Caco-2 (cell line): ENCODE results near the gene UBR3. TPM values are rescaled to one million over a fixed set of nuclear protein-coding genes. Genes with fewer than 3 reads are reported as not detected.

Experiments used
- BruUV-seq: library from RNA; stranded (reverse); fragments of 400-500 nt; replicated peaks from 2 replicates; lab custom pipeline; 2021; lab: Mats Ljungman, UMichigan
- CTCF ChIA-PET: fragments of 300-600 bp; sonication (Branson Sonifier 250); formaldehyde crosslinking; loops from one replicate; lab custom pipeline; 2022; ENCODE audit warnings: antibody characterized with exemption; lab: Charles Lee
- POLR2A ChIA-PET: fragments of 300-600 bp; sonication (Branson Sonifier 250); formaldehyde crosslinking; loops from one replicate; lab custom pipeline; 2022; ENCODE audit warnings: antibody characterized with exemption; lab: Charles Lee
- DNase-seq, 2 experiments: peaks; one replicate each; pipeline versions ENCODE4 v3.0.0 to v3.0.0-alpha.2; 2020 to 2022
- H3K27me3 ChIP-seq: replicated peaks from 2 replicates; pipeline ENCODE4 v1.6.0; 2011; ENCODE audit warnings: low read length; ENCODE audit not compliant: control insufficient read depth, insufficient read depth
- H3K36me3 ChIP-seq: 2 replicates; pipeline ENCODE4 v1.5.1; 2011; ENCODE audit warnings: low read length; ENCODE audit not compliant: control insufficient read depth, insufficient read depth
- H3K4me1 ChIP-seq: fragments of 250-450 bp; sonication (Bioruptor Pico); 2 replicates; pipeline ENCODE4 v1.5.1; 2020; ENCODE audit warnings: mild to moderate bottlenecking
- H3K4me3 ChIP-seq: 2 replicates; pipeline ENCODE4 v1.5.1; 2011; ENCODE audit warnings: low read depth, mild to moderate bottlenecking, control low read depth, low read length
- H3K9me3 ChIP-seq: fragments of 250-450 bp; sonication (Bioruptor Pico); 2 replicates; pipeline ENCODE4 v1.5.1; 2020; ENCODE audit warnings: mild to moderate bottlenecking, moderate library complexity
- H3K27ac Mint-ChIP-seq: one replicate; pipeline ENCODE4 v1.8.0; 2022; ENCODE audit warnings: mixed read lengths; ENCODE audit not compliant: unreplicated experiment
- H3K27me3 Mint-ChIP-seq: one replicate; pipeline ENCODE4 v1.8.0; 2022; ENCODE audit warnings: mixed read lengths; ENCODE audit not compliant: insufficient read depth, unreplicated experiment
- H3K36me3 Mint-ChIP-seq: one replicate; pipeline ENCODE4 v1.8.0; 2022; ENCODE audit warnings: mild to moderate bottlenecking, mixed read lengths; ENCODE audit not compliant: insufficient read depth, unreplicated experiment
- H3K4me1 Mint-ChIP-seq: one replicate; pipeline ENCODE4 v1.8.0; 2022; ENCODE audit warnings: low read depth, mixed read lengths; ENCODE audit not compliant: unreplicated experiment
- H3K4me3 Mint-ChIP-seq: one replicate; pipeline ENCODE4 v1.8.0; 2022; ENCODE audit warnings: mild to moderate bottlenecking, moderate library complexity, mixed read lengths; ENCODE audit not compliant: unreplicated experiment
- H3K9me3 Mint-ChIP-seq: one replicate; pipeline ENCODE4 v1.8.0; 2022; ENCODE audit warnings: mixed read lengths; ENCODE audit not compliant: unreplicated experiment
- intact Hi-C: fragments of 100-400 bp; cut with micrococcal nuclease; formaldehyde crosslinking; loops from one replicate; pipeline ENCODE4 v1.10.0; 2022; ENCODE audit not compliant: unreplicated experiment
- total RNA-seq: library from RNA; stranded (reverse); gene quantifications from 2 replicates; pipeline ENCODE4 v1.2.3, GENCODE V29; 2022
- TF ChIP-seq, protein P1 (sequence below), 2 experiments: fragments of 200-600 bp in 1 of 2; IDR thresholded peaks; 1 replicate in 1 of 2; 2 replicates in 1 of 2; pipeline versions ENCODE4 v1.5.1 to v1.8.0; 2011 to 2022; ENCODE audit warnings: antibody characterized with exemption in 1 of 2, control low read depth in 1 of 2, inconsistent platforms in 1 of 2, low read depth in 1 of 2, low read length in 1 of 2, mild to moderate bottlenecking in 1 of 2, moderate library complexity in 1 of 2; ENCODE audit not compliant: insufficient read depth in 1 of 2, severe bottlenecking in 1 of 2, unreplicated experiment in 1 of 2

Gene UBR3
- total RNA-seq, 1 experiment from 2014 or later, result 35.7 TPM

DNA sequence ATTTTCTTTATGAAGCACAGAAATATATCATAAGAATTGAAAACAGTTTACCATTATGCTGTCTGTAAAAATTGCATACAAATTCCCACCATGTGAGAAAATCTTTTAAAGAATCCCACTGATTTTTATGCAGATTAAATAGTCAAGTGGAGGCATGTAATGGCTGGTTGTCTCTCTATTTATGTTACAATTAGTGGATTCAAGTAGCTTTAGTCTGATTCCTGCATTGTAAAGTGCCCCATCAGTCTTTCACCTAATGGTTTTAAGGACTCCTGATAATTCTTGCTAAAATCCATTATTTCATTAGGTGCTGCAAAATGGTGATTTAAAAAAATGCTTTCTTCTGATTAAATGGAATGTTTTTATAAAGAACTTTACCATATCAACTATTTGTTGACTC lies 202.3 kb downstream of the UBR3 start:
- no peaks in the 10 kb centered on the region for H3K27me3 ChIP-seq
- no peak overlapping the region for H3K27ac Mint-ChIP-seq
- no peaks in the 10 kb centered on the region for H3K4me1 ChIP-seq
- no peaks in the 10 kb centered on the region for H3K4me1 Mint-ChIP-seq
- no peak overlapping the region for H3K4me3 ChIP-seq
- H3K36me3 Mint-ChIP-seq, result no peaks in the 10 kb centered on the region
- no peaks in the 10 kb centered on the region for H3K9me3 ChIP-seq
- no peaks in the 10 kb centered on the region for H3K27me3 Mint-ChIP-seq
- H3K9me3 Mint-ChIP-seq, result no peaks in the 10 kb centered on the region
- intact Hi-C loops, result no loop called here
- BruUV-seq, result no TSS peak
- TF ChIP-seq, protein P1, sequence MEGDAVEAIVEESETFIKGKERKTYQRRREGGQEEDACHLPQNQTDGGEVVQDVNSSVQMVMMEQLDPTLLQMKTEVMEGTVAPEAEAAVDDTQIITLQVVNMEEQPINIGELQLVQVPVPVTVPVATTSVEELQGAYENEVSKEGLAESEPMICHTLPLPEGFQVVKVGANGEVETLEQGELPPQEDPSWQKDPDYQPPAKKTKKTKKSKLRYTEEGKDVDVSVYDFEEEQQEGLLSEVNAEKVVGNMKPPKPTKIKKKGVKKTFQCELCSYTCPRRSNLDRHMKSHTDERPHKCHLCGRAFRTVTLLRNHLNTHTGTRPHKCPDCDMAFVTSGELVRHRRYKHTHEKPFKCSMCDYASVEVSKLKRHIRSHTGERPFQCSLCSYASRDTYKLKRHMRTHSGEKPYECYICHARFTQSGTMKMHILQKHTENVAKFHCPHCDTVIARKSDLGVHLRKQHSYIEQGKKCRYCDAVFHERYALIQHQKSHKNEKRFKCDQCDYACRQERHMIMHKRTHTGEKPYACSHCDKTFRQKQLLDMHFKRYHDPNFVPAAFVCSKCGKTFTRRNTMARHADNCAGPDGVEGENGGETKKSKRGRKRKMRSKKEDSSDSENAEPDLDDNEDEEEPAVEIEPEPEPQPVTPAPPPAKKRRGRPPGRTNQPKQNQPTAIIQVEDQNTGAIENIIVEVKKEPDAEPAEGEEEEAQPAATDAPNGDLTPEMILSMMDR (IDR thresholded peaks at IDR 0.05; ENCODE audit: insufficient read depth in 1 of 2, low read depth in 1 of 2, low read length in 1 of 2, severe bottlenecking in 1 of 2, unreplicated experiment in 1 of 2), result no peak
- H3K4me3 Mint-ChIP-seq, result no peak overlapping the region
- DNase-seq, result no peak
- H3K36me3 ChIP-seq, result no peaks in the 10 kb centered on the region; the same call in none of the 2 replicates
- POLR2A ChIA-PET, result no interaction called here
- CTCF ChIA-PET, result no interaction called here

DNA sequence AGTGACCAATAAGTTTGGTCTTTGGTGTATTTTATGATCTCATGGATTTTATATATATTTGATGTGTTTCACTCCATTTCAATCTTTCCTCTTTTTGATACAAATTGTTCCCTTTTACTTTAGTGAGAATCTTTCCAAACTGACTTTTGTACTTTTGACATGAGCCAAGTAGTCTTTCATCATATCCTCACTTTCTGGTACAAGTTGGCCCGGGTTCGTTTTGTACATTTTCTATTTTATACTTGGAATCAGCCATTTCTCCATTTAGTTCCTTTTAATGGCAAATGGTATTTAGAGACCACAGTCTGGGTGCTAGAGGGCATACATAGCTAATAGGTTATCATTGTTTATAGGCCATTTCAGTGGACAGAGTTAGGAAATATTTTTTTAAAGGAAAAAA lies 202.8 kb downstream of the UBR3 start:
- no peak overlapping the region for H3K4me3 Mint-ChIP-seq
- intact Hi-C loops, result no loop called here
- no peaks in the 10 kb centered on the region for H3K4me1 Mint-ChIP-seq
- Histone ChIP-seq H3K27me3 (no peaks in the 10 kb centered on the region), H3K4me3 (no peak overlapping the region), H3K9me3 (no peaks in the 10 kb centered on the region), H3K4me1 (no peaks in the 10 kb centered on the region), H3K36me3 (no peaks in the 10 kb centered on the region; the same call in none of the 2 replicates)
- ChIA-PET CTCF (no interaction called here), POLR2A (no interaction called here)
- H3K27me3 Mint-ChIP-seq, result no peaks in the 10 kb centered on the region
- H3K9me3 Mint-ChIP-seq, result no peaks in the 10 kb centered on the region
- no TSS peak for BruUV-seq
- TF ChIP-seq, protein P1 (IDR thresholded peaks at IDR 0.05; ENCODE audit: insufficient read depth in 1 of 2, low read depth in 1 of 2, low read length in 1 of 2, severe bottlenecking in 1 of 2, unreplicated experiment in 1 of 2), result no peak
- H3K27ac Mint-ChIP-seq, result no peak overlapping the region
- no peak for DNase-seq
- H3K36me3 Mint-ChIP-seq, result no peaks in the 10 kb centered on the region

DNA sequence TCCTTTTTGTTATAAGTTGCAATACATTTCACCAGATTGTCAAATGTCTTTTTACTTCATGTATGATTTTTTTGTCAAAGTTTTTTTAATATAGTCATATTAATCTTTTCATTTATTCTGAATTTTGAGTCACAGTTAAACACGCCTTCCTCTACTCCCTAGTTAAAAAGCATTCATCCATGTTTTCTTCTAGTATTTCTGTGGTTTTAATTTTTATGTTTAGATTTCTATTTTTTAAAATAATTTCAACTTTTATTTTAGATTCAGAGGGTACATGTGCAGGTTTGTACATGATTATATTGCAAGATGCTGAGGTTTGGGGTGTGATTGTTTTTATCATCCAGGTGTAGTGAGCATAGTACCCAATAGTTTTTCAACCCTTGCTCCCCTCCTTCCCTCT lies 204.0 kb downstream of the UBR3 start:
- DNase-seq, result no peak
- intact Hi-C loops, result no loop called here
- no peak overlapping the region for H3K27ac Mint-ChIP-seq
- Histone ChIP-seq H3K27me3 (no peaks in the 10 kb centered on the region), H3K36me3 (no peaks in the 10 kb centered on the region; the same call in 1 of the 2 replicates), H3K4me1 (no peaks in the 10 kb centered on the region), H3K9me3 (no peaks in the 10 kb centered on the region), H3K4me3 (no peak overlapping the region)
- H3K4me1 Mint-ChIP-seq, result no peaks in the 10 kb centered on the region
- CTCF ChIA-PET, result no interaction called here
- no peaks in the 10 kb centered on the region for H3K9me3 Mint-ChIP-seq
- no peaks in the 10 kb centered on the region for H3K27me3 Mint-ChIP-seq
- POLR2A ChIA-PET, result no interaction called here
- TF ChIP-seq, protein P1 (IDR thresholded peaks at IDR 0.05; ENCODE audit: insufficient read depth in 1 of 2, low read depth in 1 of 2, low read length in 1 of 2, severe bottlenecking in 1 of 2, unreplicated experiment in 1 of 2), result no peak
- H3K4me3 Mint-ChIP-seq, result no peak overlapping the region
- BruUV-seq, result no TSS peak
- no peaks in the 10 kb centered on the region for H3K36me3 Mint-ChIP-seq
